ENCODE measurements around the gene SMTNL2.
"Not testable (repeated sequence)": the region's sequence is repeated elsewhere in the genome, so short reads cannot be mapped to it uniquely, and the experiment has no call there.

GRCh38 chr17:4638766-4639165, 54.4 kb downstream of the SMTNL2 start:
- TF ChIP-seq CTCF (conservative IDR thresholded peaks at IDR 0.05; ENCODE audit: low read depth, low read length); POLR2A (IDR thresholded peaks at IDR 0.05; ENCODE audit: low read depth, low read length); SMC3 (IDR thresholded peaks at IDR 0.05; ENCODE audit: low read depth, low read length); BHLHE40 (IDR thresholded peaks at IDR 0.05; ENCODE audit: low read depth, low read length): not testable (repeated sequence)

Measured in IMR-90 (cell line).